ENCODE data around the gene CCDC171.

DNA sequence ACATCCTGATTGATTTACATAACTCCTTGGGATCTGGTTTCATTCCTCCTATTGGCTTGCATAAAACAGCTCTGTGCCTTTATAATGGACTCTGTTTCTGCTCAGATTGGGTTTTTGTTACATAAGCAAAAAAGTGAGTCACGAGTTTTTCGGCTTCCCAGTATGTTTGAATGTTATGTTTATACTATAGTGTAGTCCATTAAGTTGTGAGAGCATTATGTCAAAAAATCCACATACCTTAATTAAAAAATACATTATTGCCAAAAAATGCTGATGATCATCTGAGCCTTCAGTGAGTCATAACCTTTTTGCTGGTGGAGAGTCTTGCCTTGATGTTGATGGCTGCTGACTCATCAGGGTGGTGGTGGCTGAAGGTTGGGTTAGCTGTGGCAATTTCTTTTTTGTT, 144.6 kb downstream of the CCDC171 start:
- TF ChIP-seq NRF1 (conservative IDR thresholded peaks at IDR 0.05; ENCODE audit: low read depth, low read length) = no peak
- TF ChIP-seq SMC3 (IDR thresholded peaks at IDR 0.05; ENCODE audit: borderline replicate concordance, low read length) = no peak

Measured in GM12878 (cell line).